Sigmoid colon (tissue), 4 donors: ENCODE data around the gene RAB5A.

ENCODE experiments used
- CTCF ChIP-seq, 4 experiments: fragments of 450-650 bp in 3 of 4; fragments of 200-600 bp in 1 of 4; IDR thresholded peaks; one replicate each; pipeline ENCODE4 v1.5.1; 2016 to 2019; ENCODE audit warnings: antibody characterized with exemption in 4 of 4, mild to moderate bottlenecking in 3 of 4, moderate library complexity in 2 of 4
- EP300 ChIP-seq, 4 donors: sonication (generic); formaldehyde crosslinking; IDR thresholded peaks; one replicate each; pipeline ENCODE4 v1.6.1; 2017; ENCODE audit warnings: antibody characterized with exemption in 4 of 4
- POLR2A ChIP-seq, 2 donors: fragments of 450-650 bp; IDR thresholded peaks; one replicate each; pipeline ENCODE4 v1.6.1; 2016; ENCODE audit warnings: antibody characterized with exemption in 2 of 2, mild to moderate bottlenecking in 2 of 2, moderate library complexity in 2 of 2
- POLR2AphosphoS5 ChIP-seq, 4 donors: sonication (generic); formaldehyde crosslinking; IDR thresholded peaks; one replicate each; pipeline ENCODE4 v1.6.1; 2017; ENCODE audit warnings: antibody characterized with exemption in 4 of 4

GRCh38 chr3:19911452-19911851 lies 35.4 kb upstream of the RAB5A start:
- no peak for TF ChIP-seq CTCF (IDR thresholded peaks at IDR 0.05)
- no peak for TF ChIP-seq EP300 (IDR thresholded peaks at IDR 0.05)
- no peak for TF ChIP-seq POLR2A (IDR thresholded peaks at IDR 0.05)
- no peak for TF ChIP-seq POLR2AphosphoS5 (IDR thresholded peaks at IDR 0.05)
